ENCODE data around the gene ATP2A2. TPM values are rescaled to one million over a fixed set of nuclear protein-coding genes. Genes with fewer than 3 reads are reported as not detected.

ATP2A2 gene
- total RNA-seq, 1 donor from 2014 or later = 99.5 TPM

DNA sequence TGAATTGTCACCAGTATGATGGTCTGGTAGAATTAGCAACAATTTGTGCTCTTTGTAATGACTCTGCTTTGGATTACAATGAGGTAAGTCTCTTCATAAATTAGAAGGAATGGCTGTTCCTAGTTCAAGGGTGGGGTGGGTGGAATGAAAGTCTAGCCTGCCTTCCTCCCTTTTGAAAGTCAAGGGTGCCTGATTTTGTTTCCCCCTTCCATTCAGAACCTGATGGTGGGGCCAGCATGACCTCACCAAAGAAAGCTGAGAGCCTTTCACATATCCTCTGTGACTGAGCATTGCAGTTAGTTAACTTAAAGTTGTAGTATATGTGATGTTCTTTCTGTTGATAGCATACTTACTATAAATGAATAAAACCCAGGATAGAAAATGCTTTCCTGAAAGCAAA lies 52.2 kb downstream of the ATP2A2 start:
- Mint-ChIP-seq H3K27me3 (ENCODE audit: insufficient read depth, low read depth) (peaks cover 5% of the 10 kb centered on the region), H3K4me1 (peaks cover 3% of the 10 kb centered on the region), H3K36me3 (peaks cover 40% of the 10 kb centered on the region), H3K9me3 (no peaks in the 10 kb centered on the region), H3K27ac (no peak overlapping the region), H3K4me3 (no peak overlapping the region)
- TF ChIP-seq EZH2 (IDR thresholded peaks at IDR 0.05) (no peak), CTCF (IDR thresholded peaks at IDR 0.05) (no peak), EZH2phosphoT487 (IDR thresholded peaks at IDR 0.05) (no peak)
- peaks cover 42% of the 10 kb centered on the region for H3K79me2 ChIP-seq (ENCODE audit: low read depth)
- no peak for DNase-seq (ENCODE audit: low spot score)
- no peaks in the 10 kb centered on the region for H3K4me1 ChIP-seq
- no peak overlapping the region for H3K9ac ChIP-seq
- H4K20me1 ChIP-seq (ENCODE audit: low read depth) = peaks cover 24% of the 10 kb centered on the region
- peaks cover 26% of the 10 kb centered on the region for H3K36me3 ChIP-seq
- no peaks in the 10 kb centered on the region for H3K27me3 ChIP-seq
- H2AFZ ChIP-seq (replicated peaks) = no peak overlapping the region
- H3K4me2 ChIP-seq = no peak overlapping the region
- H3K27ac ChIP-seq = no peak overlapping the region
- peaks cover 6% of the 10 kb centered on the region for H3F3A ChIP-seq (ENCODE audit: low read depth)
- H3K4me3 ChIP-seq = no peak overlapping the region
- no peaks in the 10 kb centered on the region for H3K9me3 ChIP-seq (ENCODE audit: low read depth)

DNA sequence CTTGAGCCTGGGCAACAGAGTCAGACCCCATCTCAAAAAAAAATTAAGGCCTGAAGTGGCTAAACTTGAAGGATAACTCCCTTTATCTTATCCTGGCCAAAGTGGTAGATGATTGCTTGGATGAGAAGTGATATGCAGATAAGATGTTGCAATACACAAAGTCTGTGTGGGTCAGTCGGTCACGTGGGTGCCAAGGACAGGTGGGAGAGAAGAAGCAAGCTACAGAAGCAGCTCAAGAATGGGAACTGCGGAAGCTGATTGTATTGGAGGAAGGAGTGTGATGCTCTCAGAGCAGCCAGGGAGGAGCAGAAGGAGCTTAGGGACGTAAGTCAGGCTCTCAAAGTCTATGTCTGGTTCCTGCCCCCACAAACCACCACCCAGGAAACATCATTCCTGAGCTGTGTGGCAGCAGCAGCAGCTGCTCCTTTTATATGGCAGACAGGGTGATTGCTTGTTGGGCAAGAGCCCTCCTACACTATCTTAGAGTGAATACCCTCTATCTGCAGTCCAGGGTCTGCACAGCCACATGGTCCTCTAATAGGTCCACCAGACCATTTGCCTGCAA lies 54.5 kb downstream of the ATP2A2 start:
- Histone ChIP-seq H4K20me1 (ENCODE audit: low read depth) (peaks cover 15% of the 10 kb centered on the region), H3K79me2 (ENCODE audit: low read depth) (peaks cover 19% of the 10 kb centered on the region), H3K27me3 (no peaks in the 10 kb centered on the region), H3K9me3 (ENCODE audit: low read depth) (no peaks in the 10 kb centered on the region), H3K9ac (no peak overlapping the region), H3F3A (ENCODE audit: low read depth) (peaks cover under 1% of the 10 kb centered on the region), H3K4me3 (no peak overlapping the region), H2AFZ (replicated peaks) (no peak overlapping the region), H3K4me2 (no peak overlapping the region), H3K4me1 (no peaks in the 10 kb centered on the region), H3K27ac (no peak overlapping the region), H3K36me3 (peaks cover 25% of the 10 kb centered on the region)
- TF ChIP-seq CTCF (IDR thresholded peaks at IDR 0.05) = no peak
- Mint-ChIP-seq H3K27ac (no peak overlapping the region), H3K4me3 (no peak overlapping the region), H3K9me3 (no peaks in the 10 kb centered on the region), H3K27me3 (ENCODE audit: insufficient read depth, low read depth) (peaks cover 5% of the 10 kb centered on the region), H3K36me3 (peaks cover 44% of the 10 kb centered on the region), H3K4me1 (no peaks in the 10 kb centered on the region)
- no peak for DNase-seq (ENCODE audit: low spot score)

DNA sequence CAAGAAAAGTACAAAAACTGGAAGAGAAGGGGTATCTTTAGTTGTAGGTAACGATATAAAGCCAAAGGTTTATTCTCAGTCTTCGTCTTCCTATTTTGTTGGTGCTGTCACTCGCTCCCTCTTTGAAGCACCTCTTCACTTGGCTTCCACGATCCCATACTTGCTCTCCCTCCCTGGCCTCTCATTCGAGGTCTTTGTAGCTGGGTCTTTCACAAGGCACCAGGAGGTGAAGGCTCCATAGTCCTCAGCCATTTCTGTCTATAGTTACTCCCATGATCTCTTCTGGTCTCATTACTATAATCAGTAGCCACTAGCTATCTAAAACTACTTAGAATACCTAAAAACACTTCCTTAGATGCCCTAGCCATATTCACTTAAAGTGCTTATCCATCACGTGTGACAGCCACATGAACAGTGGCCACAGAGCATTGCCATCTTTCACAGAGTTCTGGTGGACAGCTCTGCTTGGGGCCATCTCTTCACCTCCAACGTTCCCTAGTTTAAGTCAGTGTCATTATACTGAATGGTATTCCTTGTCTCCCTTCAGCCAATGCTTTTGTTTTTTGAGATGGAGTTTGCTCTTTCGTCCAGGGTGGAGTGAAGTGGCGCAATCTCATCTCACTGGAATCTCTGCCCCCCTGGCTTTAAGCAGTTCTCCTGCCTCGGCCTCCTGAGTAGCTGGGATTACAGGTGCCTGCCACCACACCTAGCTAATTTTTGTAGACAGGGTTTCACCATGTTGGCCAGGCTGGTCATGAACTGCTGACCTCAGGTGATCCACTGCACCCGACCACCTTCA lies 57.1 kb downstream of the ATP2A2 start:
- TF ChIP-seq EZH2 (IDR thresholded peaks at IDR 0.05) (no peak), CTCF (IDR thresholded peaks at IDR 0.05) (no peak), EZH2phosphoT487 (IDR thresholded peaks at IDR 0.05) (no peak)
- H3F3A ChIP-seq (ENCODE audit: low read depth) = peaks cover 6% of the 10 kb centered on the region
- H2AFZ ChIP-seq (replicated peaks) = no peak overlapping the region
- H3K9me3 ChIP-seq (ENCODE audit: low read depth) = no peaks in the 10 kb centered on the region
- Mint-ChIP-seq H3K4me3 (no peak overlapping the region), H3K36me3 (peaks cover 54% of the 10 kb centered on the region), H3K27ac (no peak overlapping the region), H3K9me3 (no peaks in the 10 kb centered on the region), H3K27me3 (ENCODE audit: insufficient read depth, low read depth) (peaks cover 2% of the 10 kb centered on the region), H3K4me1 (no peaks in the 10 kb centered on the region)
- H4K20me1 ChIP-seq (ENCODE audit: low read depth) = no peaks in the 10 kb centered on the region
- no peak overlapping the region for H3K4me2 ChIP-seq
- no peaks in the 10 kb centered on the region for H3K4me1 ChIP-seq
- H3K27ac ChIP-seq = no peak overlapping the region
- no peak overlapping the region for H3K4me3 ChIP-seq
- peaks cover 32% of the 10 kb centered on the region for H3K36me3 ChIP-seq
- H3K79me2 ChIP-seq (ENCODE audit: low read depth) = no peaks in the 10 kb centered on the region
- DNase-seq (ENCODE audit: low spot score) = no peak
- H3K9ac ChIP-seq = no peak overlapping the region
- no peaks in the 10 kb centered on the region for H3K27me3 ChIP-seq

All from neural progenitor cell (in vitro differentiated cells).